ENCODE measurements around the gene COQ3. TPM values are rescaled to one million over a fixed set of nuclear protein-coding genes. Genes with fewer than 3 reads are reported as not detected.

The COQ3 gene
- total and polyA plus RNA-seq, 2 of the 8 experiments (the other 6 are each of a cell fraction or from before 2014, with no cell fraction given) = 8.4 to 16.2 TPM

DNA sequence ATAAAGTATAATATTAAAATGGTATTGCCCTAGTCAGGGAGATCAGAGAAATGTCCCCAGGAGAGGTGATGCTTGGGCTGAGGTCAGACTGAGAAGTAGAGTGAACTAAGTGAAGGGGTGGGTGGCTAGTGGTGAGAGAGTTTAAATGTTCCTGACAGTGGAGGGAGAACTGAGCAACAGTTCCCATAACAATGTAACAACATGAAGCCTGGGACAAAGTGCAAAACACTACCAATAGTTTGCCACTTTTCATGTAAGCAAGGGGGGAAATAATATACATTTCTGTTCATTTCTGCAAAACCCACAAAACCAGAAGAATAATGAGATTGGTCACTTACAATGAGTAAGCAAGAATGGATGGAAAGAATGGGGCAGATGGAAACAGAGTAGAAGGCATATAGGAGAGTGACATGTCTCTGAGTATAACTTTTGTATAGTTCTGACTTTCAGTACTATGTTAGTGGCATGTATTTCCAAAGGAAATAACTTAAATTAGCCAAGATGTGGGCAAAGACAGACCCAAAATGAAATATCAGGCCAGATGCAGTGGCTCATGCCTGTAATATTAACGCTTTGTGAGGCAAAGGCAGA is 31.2 kb downstream of the COQ3 start:
- Histone ChIP-seq H2BK12ac (ENCODE audit: low read depth, low read length) (no peak overlapping the region), H3K79me2 (ENCODE audit: control insufficient read depth in 1 of 2, insufficient read depth in 2 of 2, low read length in 2 of 2) (no peaks in the 10 kb centered on the region), H3K4ac (replicated peaks; ENCODE audit: insufficient read length, low read depth, low read length) (no peak overlapping the region), H2BK20ac (ENCODE audit: low read length) (no peak overlapping the region), H3K23ac (ENCODE audit: insufficient read length) (no peak overlapping the region), H3K27me3 (replicated peaks in 1 of 4; ENCODE audit: control insufficient read depth in 3 of 4, extremely low read depth in 1 of 4, insufficient read depth in 3 of 4, low read length in 3 of 4) (no peaks in the 10 kb centered on the region; a peak in 1 of 7 replicates), H3K56ac (replicated peaks; ENCODE audit: insufficient read length, low read depth, low read length) (peak overlapping the region; percentile 77), H3K18ac (ENCODE audit: extremely low read depth, low read length) (no peak overlapping the region), H3K9ac (replicated peaks in 1 of 4; ENCODE audit: extremely low read depth in 1 of 4, low read depth in 3 of 4, low read length in 3 of 4) (no peak overlapping the region), H2BK120ac (replicated peaks; ENCODE audit: low read depth, low read length) (no peak overlapping the region), H2AK5ac (ENCODE audit: low read depth, low read length) (no peak overlapping the region), H3K9me3 (ENCODE audit: insufficient read depth in 2 of 2, low read depth in 1 of 2, low read length in 1 of 2) (no peaks in the 10 kb centered on the region), H3K79me1 (ENCODE audit: low read depth, low read length) (no peaks in the 10 kb centered on the region), H2BK5ac (ENCODE audit: low read depth, low read length) (no peak overlapping the region), H3K4me2 (ENCODE audit: insufficient read depth in 1 of 2, low read depth in 2 of 2, low read length in 2 of 2) (no peak overlapping the region), H2AFZ (ENCODE audit: low read length) (no peak overlapping the region), H4K8ac (ENCODE audit: extremely low read depth, insufficient read depth, low read length) (no peak overlapping the region), H3K4me3 (ENCODE audit: extremely low read depth in 1 of 4, insufficient read depth in 2 of 4, low read depth in 3 of 4, low read length in 4 of 4) (no peak overlapping the region), H3K14ac (ENCODE audit: insufficient read length) (no peak overlapping the region), H4K91ac (replicated peaks; ENCODE audit: insufficient read length, low read length) (no peak overlapping the region), H4K5ac (ENCODE audit: insufficient read length, low read depth, low read length) (no peak overlapping the region), H4K20me1 (replicated peaks in 1 of 2; ENCODE audit: control insufficient read depth in 1 of 2, insufficient read depth in 2 of 2, low read length in 2 of 2) (no peaks in the 10 kb centered on the region), H3K23me2 (ENCODE audit: low read depth, low read length) (no peaks in the 10 kb centered on the region), H3K36me3 (ENCODE audit: control insufficient read depth in 2 of 4, insufficient read depth in 4 of 4, low read length in 3 of 4) (no peaks in the 10 kb centered on the region), H3K4me1 (replicated peaks in 1 of 4; ENCODE audit: control insufficient read depth in 3 of 4, insufficient read depth in 4 of 4, low read length in 3 of 4) (no peaks in the 10 kb centered on the region), H2BK15ac (ENCODE audit: low read length) (no peak overlapping the region), H3K27ac (ENCODE audit: low read depth, low read length) (no peak overlapping the region)
- DNase-seq (ENCODE audit: low read depth in 1 of 2, low spot score in 2 of 2) (no peak), FAIRE-seq (no peak)
- 73% methylated on average over 1 of the region's 1 CpG; no CpG with 5 or more reads in 1 of the 2 experiments for WGBS, 2 experiments (ENCODE audit: extremely low coverage in 1 of 2, insufficient coverage in 1 of 2, insufficient read length in 1 of 2, insufficient replicate concordance in 2 of 2, low coverage in 1 of 2, low lambda C conversion rate in 2 of 2, missing lambda C conversion rate in 1 of 2)
- ChIA-PET CTCF (ENCODE audit: partially characterized antibody) (interaction anchor here (0.9 to 1.3 kb wide), 3 partner anchors 14 to 32 kb away, joined by 3 to 4 read pairs (median 3); no protein-coding TSS in a partner anchor), POLR2A (ENCODE audit: partially characterized antibody) (interaction anchor here (0.6 kb wide), 1 partner anchor 21 kb away, joined by 3 read pairs; no protein-coding TSS in a partner anchor)
- TF ChIP-seq ZNF274 (IDR thresholded peaks at IDR 0.05; ENCODE audit: borderline replicate concordance, extremely low read depth, low read length) = no peak
- no peak for TF ChIP-seq RXRA (IDR thresholded peaks at IDR 0.05; ENCODE audit: insufficient read depth, low read depth, low read length)

Data from H1 (cell line).